ENCODE data around the gene SYNPO2.
"Not testable (repeated sequence)": the region's sequence is repeated elsewhere in the genome, so short reads cannot be mapped to it uniquely, and the experiment has no call there.

Gene SYNPO2

DNA sequence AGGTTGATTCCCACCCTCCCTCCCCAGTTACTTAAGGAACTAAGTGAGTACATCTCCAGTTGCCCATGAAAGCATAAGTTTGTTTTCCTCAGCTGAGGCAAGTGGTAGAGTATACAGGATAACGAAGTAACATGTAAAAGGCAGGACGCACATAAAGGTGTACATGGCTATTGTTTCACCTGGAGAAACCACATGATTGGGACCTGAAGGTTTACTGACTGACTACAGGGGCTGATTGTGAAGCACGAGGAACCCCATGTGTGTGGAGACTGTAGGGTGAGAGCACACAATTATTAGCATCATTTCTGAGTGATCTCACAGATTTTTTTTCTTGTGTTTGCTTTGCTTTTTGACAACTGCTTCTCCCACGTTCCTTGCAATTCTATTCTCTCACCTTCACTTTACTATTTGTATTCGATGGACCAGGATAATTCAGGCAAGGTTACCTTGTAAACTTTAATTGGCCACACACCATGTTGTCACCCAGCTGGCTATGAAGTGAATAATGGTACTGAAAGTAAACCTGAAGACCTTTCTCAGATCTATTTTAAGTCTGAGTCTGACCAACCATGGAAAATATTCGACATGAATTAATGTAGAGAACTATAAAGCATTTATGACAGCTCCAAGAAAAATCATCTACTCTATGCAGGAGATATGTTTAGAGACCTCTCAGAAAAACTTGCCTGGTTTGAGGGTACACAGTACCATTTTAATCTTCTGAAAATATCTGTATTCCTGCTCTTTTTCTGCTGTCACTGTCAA, 144.4 kb downstream of the SYNPO2 start:
- ATAC-seq (no peak), DNase-seq (no peak)
- H3K4me3 Mint-ChIP-seq = no peak overlapping the region
- no peak overlapping the region for H3K27ac Mint-ChIP-seq
- H3K9me3 Mint-ChIP-seq = no peaks in the 10 kb centered on the region
- no peaks in the 10 kb centered on the region for H3K27me3 Mint-ChIP-seq
- H3K4me1 Mint-ChIP-seq = peaks cover 9% of the 10 kb centered on the region

DNA sequence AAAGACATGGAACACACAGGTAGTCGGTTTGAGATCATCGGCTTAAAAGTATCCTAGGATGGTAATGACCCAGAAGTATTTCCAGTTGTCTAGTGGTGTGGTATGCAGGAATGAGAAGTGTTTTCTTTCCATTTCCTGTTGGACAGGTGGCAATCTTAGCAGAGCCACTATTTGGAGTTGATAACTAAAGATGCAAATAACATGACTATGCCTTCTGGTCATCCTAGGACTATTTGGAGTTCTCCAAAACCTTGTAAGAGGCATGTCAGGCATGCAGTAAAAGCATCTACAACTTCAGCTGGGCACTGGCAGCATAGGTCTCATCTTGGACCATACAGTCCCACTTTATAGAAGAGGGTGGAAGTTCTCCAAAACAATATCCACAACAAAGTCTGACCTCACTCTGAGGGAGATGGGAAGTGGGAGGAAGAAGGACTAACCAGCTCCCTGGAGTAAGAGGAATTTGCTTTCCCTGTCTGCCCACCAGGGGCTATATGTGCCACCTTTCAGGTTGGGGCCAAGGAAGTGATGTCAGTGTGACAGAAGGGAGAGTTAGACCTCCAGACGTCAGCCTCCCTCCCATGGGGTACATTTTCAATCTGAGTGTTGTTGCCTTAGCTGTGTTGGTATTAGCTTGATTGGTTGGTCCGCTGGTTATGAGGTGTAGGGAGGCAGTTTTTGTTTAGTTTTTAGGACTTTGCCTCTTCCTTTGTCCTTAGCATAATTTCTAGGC, 145.8 kb downstream of the SYNPO2 start:
- Mint-ChIP-seq H3K4me1 (peaks cover 13% of the 10 kb centered on the region), H3K27me3 (no peaks in the 10 kb centered on the region), H3K27ac (no peak overlapping the region), H3K4me3 (no peak overlapping the region), H3K9me3 (no peaks in the 10 kb centered on the region)
- DNase-seq (no peak), ATAC-seq (no peak)

- no peak for DNase-seq
- Mint-ChIP-seq H3K9me3 (no peaks in the 10 kb centered on the region), H3K27me3 (no peaks in the 10 kb centered on the region), H3K4me1 (peaks cover 13% of the 10 kb centered on the region), H3K4me3 (no peak overlapping the region), H3K27ac (no peak overlapping the region)
- no peak for ATAC-seq
Observed at GRCh38 chr4:119035951-119036737, 147.5 kb downstream of the SYNPO2 start.

- Mint-ChIP-seq H3K4me3 (no peak overlapping the region), H3K4me1 (peaks cover 13% of the 10 kb centered on the region), H3K27me3 (no peaks in the 10 kb centered on the region), H3K27ac (no peak overlapping the region), H3K9me3 (no peaks in the 10 kb centered on the region)
- no peak for ATAC-seq
- DNase-seq = no peak
Observed at GRCh38 chr4:119037709-119038108, 149.1 kb downstream of the SYNPO2 start.

DNA sequence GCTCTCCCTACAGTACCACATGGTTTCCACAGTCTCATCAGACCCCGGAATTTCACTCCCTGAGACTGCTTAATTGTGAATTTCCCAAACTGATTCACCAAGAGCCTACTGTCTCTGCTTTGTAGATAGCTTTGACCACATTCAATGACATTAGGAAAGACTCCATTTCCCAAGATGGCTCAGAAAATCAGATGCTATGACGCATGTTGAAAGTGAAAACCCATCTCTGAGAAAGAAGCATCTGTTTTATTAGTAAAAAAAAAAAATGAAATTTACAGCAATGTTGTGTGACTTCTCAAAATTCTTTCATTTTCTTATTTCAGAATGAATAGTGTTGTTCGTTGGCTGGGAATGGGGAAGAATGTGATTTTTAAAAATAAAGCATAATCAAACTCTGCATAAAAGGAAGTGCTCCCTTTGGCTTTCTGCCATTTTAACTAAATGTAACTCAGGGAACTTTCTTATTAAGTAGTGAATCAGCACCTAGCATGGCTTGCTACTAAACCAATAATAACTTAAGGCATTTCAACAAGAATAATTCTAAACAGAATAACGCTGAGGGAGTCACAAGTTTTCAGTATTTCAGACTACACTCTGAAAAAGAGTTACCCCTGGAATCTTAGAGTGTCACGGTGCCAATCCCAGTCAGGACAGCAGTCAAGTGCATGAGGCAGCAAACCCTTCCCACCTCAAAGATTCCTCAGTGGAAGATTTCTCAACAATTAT, 149.6 kb downstream of the SYNPO2 start:
- Mint-ChIP-seq H3K27ac (no peak overlapping the region), H3K4me1 (peaks cover 12% of the 10 kb centered on the region), H3K4me3 (no peak overlapping the region), H3K27me3 (no peaks in the 10 kb centered on the region), H3K9me3 (no peaks in the 10 kb centered on the region)
- ATAC-seq (peak; percentile 47), DNase-seq (no peak)

GRCh38 chr4:119039160-119039559, 150.5 kb downstream of the SYNPO2 start:
- Mint-ChIP-seq H3K27me3 (no peaks in the 10 kb centered on the region), H3K9me3 (no peaks in the 10 kb centered on the region), H3K4me3 (no peak overlapping the region), H3K4me1 (peaks cover 6% of the 10 kb centered on the region), H3K27ac (no peak overlapping the region)
- DNase-seq (no peak), ATAC-seq (no peak)

DNA sequence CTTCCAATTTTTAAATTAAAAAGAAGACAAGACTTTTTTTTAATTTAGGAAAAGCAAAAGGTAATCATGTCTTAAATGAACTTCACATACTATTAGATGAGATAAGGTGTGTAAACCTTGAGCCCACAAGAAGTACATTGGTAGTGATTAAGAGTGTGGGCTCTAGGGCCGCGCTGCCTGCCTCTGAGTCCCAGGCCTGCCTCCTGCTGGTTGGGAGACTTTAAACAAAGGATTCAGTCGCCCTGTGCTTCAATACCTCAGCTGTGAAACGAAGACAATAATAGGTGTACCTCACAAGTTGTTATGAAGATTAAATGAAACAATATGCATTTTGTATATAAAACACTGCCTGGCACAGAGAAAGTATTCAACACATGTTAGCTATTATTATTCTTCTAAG, 151.1 kb downstream of the SYNPO2 start:
- Mint-ChIP-seq H3K27me3 (no peaks in the 10 kb centered on the region), H3K4me3 (no peak overlapping the region), H3K27ac (no peak overlapping the region), H3K9me3 (no peaks in the 10 kb centered on the region), H3K4me1 (peaks cover 6% of the 10 kb centered on the region)
- ATAC-seq = no peak
- no peak for DNase-seq

DNA sequence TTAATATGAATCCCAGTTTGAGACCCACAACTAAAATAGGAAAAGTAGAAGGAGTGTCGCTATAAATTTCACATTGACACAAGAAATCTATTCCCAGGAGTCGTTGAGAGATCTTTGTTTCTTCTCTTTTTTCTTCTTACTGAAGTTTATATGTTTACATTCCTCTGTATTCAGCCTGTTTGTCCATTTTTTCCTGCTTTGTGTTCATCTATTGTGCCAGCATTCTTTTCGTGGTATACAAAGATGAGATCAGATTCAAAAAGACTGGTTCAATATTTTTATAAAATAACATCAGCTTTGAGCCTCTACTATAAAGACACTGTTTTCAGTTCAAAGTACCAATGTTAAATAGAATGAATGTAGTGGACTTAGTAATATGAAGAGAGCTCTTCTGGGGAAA, 151.6 kb downstream of the SYNPO2 start:
- no peak for DNase-seq
- H3K27me3 Mint-ChIP-seq = no peaks in the 10 kb centered on the region
- no peak for ATAC-seq
- no peak overlapping the region for H3K27ac Mint-ChIP-seq
- peaks cover 6% of the 10 kb centered on the region for H3K4me1 Mint-ChIP-seq
- no peak overlapping the region for H3K4me3 Mint-ChIP-seq
- H3K9me3 Mint-ChIP-seq = no peaks in the 10 kb centered on the region

GRCh38 chr4:119040694-119041185, 152.1 kb downstream of the SYNPO2 start:
- ATAC-seq = peak; percentile 9
- no peak overlapping the region for H3K27ac Mint-ChIP-seq
- H3K4me3 Mint-ChIP-seq = no peak overlapping the region
- H3K4me1 Mint-ChIP-seq = peaks cover 6% of the 10 kb centered on the region
- no peak for DNase-seq
- H3K9me3 Mint-ChIP-seq = no peaks in the 10 kb centered on the region
- no peaks in the 10 kb centered on the region for H3K27me3 Mint-ChIP-seq

DNA sequence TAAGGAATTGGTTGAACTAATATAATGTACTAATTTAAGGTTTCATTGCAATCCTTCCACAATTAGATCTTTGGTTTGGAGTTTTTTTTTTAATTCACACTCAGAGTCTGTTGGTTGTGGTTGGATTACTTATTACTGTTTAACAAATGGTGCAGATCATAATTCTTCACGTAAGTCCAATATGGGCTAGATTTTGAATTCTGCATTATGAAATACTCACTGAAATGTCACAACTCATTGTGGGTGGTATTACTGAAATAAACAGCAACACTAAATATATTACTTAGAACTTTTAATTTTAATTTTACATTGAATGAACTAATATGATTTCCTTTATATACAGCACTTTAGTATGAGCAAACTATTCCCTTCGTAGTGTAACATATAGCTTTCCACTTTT, 152.7 kb downstream of the SYNPO2 start:
- no peak for DNase-seq
- H3K4me3 Mint-ChIP-seq = no peak overlapping the region
- no peak overlapping the region for H3K27ac Mint-ChIP-seq
- H3K27me3 Mint-ChIP-seq = no peaks in the 10 kb centered on the region
- no peak for ATAC-seq
- no peaks in the 10 kb centered on the region for H3K9me3 Mint-ChIP-seq
- peaks cover 6% of the 10 kb centered on the region for H3K4me1 Mint-ChIP-seq

GRCh38 chr4:119041951-119042560, 153.4 kb downstream of the SYNPO2 start:
- Mint-ChIP-seq H3K4me1 (peaks cover 6% of the 10 kb centered on the region), H3K27ac (no peak overlapping the region), H3K9me3 (no peaks in the 10 kb centered on the region), H3K27me3 (no peaks in the 10 kb centered on the region), H3K4me3 (no peak overlapping the region)
- peak; percentile 90 for ATAC-seq
- peak; percentile 33 to 44 for DNase-seq

DNA sequence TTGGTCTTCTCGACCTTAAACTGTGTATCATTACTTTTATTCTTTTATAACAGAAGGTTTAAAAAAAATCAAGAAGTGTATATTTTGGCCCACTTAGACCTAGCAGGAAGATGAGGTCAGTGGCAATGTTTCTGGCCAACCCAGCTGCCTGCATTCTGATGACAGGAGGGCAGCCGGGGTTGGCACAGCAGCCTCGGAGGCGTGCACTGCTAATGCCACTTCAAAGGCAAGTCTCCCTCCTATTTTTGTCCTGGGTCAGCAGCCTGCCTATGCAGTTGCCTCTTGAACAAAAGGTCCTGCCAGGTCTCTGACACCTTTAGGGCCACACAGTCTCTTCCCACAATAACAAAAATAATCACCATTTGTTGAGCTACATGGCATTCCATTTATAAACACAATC, 157.6 kb downstream of the SYNPO2 start:
- H3K4me3 Mint-ChIP-seq = no peak overlapping the region
- no peaks in the 10 kb centered on the region for H3K4me1 Mint-ChIP-seq
- H3K27me3 Mint-ChIP-seq = no peaks in the 10 kb centered on the region
- H3K27ac Mint-ChIP-seq = no peak overlapping the region
- ATAC-seq (no peak), DNase-seq (no peak)
- H3K9me3 Mint-ChIP-seq = no peaks in the 10 kb centered on the region

DNA sequence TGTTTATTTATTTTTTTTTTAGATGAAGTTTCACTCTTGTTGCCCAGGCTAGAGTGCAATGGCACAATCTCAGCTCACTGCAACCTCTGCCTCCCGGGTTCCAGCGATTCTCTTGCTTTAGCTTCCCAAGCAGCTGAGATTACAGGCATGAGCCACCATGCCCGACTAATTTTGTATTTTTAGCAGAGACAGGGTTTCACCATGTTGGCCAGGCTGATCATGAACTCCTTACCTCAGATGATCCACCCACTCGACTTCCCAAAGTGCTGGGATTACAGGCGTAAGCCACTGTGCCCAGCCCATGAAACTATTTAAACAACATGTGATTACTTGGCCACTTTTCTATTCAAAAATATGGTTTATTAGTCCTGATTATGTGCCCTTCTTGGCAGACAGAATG, 158.4 kb downstream of the SYNPO2 start:
- H3K9me3 Mint-ChIP-seq, H3K4me1 Mint-ChIP-seq, DNase-seq, H3K27me3 Mint-ChIP-seq, ATAC-seq, H3K4me3 Mint-ChIP-seq, H3K27ac Mint-ChIP-seq: not testable (repeated sequence)

DNA sequence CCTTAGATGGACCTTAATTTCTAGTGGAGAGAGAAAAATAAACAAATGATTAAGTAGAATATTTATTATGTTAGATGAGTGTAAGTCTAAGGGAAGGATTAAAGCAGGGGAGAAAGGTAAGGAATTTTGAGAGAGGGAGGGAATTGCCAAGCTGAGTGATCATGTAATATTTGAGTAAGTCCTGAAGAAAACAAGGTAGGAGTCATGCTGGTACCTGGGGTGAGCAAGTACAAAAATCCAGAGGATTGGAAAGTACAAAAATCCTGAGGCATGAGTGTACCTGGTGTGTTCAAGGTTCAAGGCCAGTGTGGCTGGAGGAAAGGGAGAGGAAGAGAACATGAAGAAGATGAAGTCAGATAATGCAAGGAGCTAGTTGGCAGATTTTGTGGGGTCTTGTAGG, 159.8 kb downstream of the SYNPO2 start:
- DNase-seq = no peak
- Mint-ChIP-seq H3K4me3 (no peak overlapping the region), H3K4me1 (no peaks in the 10 kb centered on the region), H3K27ac (no peak overlapping the region), H3K27me3 (no peaks in the 10 kb centered on the region), H3K9me3 (no peaks in the 10 kb centered on the region)
- no peak for ATAC-seq

DNA sequence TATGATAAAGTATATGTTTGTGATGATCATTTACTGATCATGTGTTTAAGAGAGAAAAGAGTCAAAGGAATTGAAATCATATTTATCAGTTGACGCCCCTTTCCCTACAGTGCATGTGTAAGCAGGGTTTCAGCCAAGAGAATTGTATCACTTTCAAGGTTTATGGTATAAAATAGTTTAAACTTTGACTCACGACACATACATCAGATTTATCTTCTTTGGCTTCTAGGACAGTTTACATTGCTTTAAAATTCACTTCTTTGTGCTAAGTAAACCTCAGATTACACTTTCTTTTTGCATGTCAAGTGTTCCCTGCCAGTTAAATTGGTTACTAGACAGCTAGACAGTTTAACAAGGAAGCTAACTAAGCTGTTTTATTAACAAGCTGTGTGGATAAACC, 160.7 kb downstream of the SYNPO2 start:
- no peak for ATAC-seq
- DNase-seq = no peak
- no peaks in the 10 kb centered on the region for H3K4me1 Mint-ChIP-seq

More for the DNA sequence above, 160.7 kb downstream of the SYNPO2 start:
- H3K27ac Mint-ChIP-seq = no peak overlapping the region
- H3K4me3 Mint-ChIP-seq = no peak overlapping the region
- H3K9me3 Mint-ChIP-seq = no peaks in the 10 kb centered on the region
- H3K27me3 Mint-ChIP-seq = peaks cover 3% of the 10 kb centered on the region

All from stimulated activated naive CD8-positive, alpha-beta T cell treated with anti-CD3 and anti-CD28 coated beads, Interleukin-15, amount 100 ng/mL, for 72 hours (primary cell).